H1 (cell line): ENCODE measurements around the gene MUS81. TPM values are rescaled to one million over a fixed set of nuclear protein-coding genes. Genes with fewer than 3 reads are reported as not detected.

ENCODE experiments used
- CTCF ChIA-PET: fragments of 300-600 bp; sonication (Branson Sonifier 250); formaldehyde crosslinking; loops from one replicate; lab custom pipeline; 2021; ENCODE audit not compliant: partially characterized antibody; lab: Charles Lee
- POLR2A ChIA-PET: fragments of 300-600 bp; sonication (Branson Sonifier 250); formaldehyde crosslinking; loops from one replicate; lab custom pipeline; 2021; ENCODE audit warnings: inconsistent platforms; ENCODE audit not compliant: partially characterized antibody; lab: Charles Lee
- DNase-seq, 2 experiments: peaks; one replicate each; pipeline versions ENCODE4 v3.0.0 to v3.0.0-alpha.2; 2010 to 2022; ENCODE audit warnings: low spot score in 2 of 2, low read depth in 1 of 2, mixed read lengths in 1 of 2
- FAIRE-seq: peaks from 2 replicates; lab custom pipeline; 2011; peaks lifted over from hg19 to GRCh38; lab: Jason Lieb, UNC
- H2AFZ ChIP-seq: 2 replicates; pipeline ENCODE4 v1.8.1; 2012; ENCODE audit warnings: low read length, inconsistent platforms
- H2AK5ac ChIP-seq: 2 replicates; pipeline ENCODE4 v1.6.1; 2013; ENCODE audit warnings: low read depth, low read length
- H2BK120ac ChIP-seq: replicated peaks from 2 replicates; pipeline ENCODE3; 2013; ENCODE audit warnings: low read depth, low read length, inconsistent platforms
- H2BK12ac ChIP-seq: 2 replicates; pipeline ENCODE4 v1.6.1; 2013; ENCODE audit warnings: low read depth, low read length
- H2BK15ac ChIP-seq: 2 replicates; pipeline ENCODE4 v1.6.1; 2013; ENCODE audit warnings: low read length
- H2BK20ac ChIP-seq: 2 replicates; pipeline ENCODE4 v1.6.1; 2013; ENCODE audit warnings: low read length
- H2BK5ac ChIP-seq: 2 replicates; pipeline ENCODE4 v1.6.1; 2013; ENCODE audit warnings: low read depth, low read length
- H3K14ac ChIP-seq: 2 replicates; pipeline ENCODE4 v1.6.1; 2013; ENCODE audit warnings: inconsistent platforms; ENCODE audit not compliant: insufficient read length
- H3K18ac ChIP-seq: 2 replicates; pipeline ENCODE4 v1.6.1; 2013; ENCODE audit warnings: low read length; ENCODE audit errors: extremely low read depth
- H3K23ac ChIP-seq: 2 replicates; pipeline ENCODE4 v1.6.1; 2013; ENCODE audit warnings: inconsistent platforms; ENCODE audit not compliant: insufficient read length
- H3K23me2 ChIP-seq: 2 replicates; pipeline ENCODE4 v1.6.1; 2013; ENCODE audit warnings: low read depth, low read length
- H3K27ac ChIP-seq: 2 replicates; pipeline ENCODE4 v1.6.1; 2011; ENCODE audit warnings: low read depth, low read length, inconsistent platforms
- H3K27me3 ChIP-seq, 4 experiments: replicated peaks in 1 of 4; 1 replicate in 1 of 4; 2 replicates in 3 of 4; pipeline versions ENCODE4 v1.6.1 to v1.8.1; 2011 to 2013; ENCODE audit warnings: low read length in 3 of 4, mild to moderate bottlenecking in 3 of 4, inconsistent platforms in 2 of 4, mixed read lengths in 2 of 4, moderate library complexity in 1 of 4; ENCODE audit not compliant: control insufficient read depth in 3 of 4, insufficient read depth in 3 of 4; ENCODE audit errors: extremely low read depth in 1 of 4
- H3K36me3 ChIP-seq, 4 experiments: 2 replicates each; pipeline versions ENCODE4 v1.6.1 to v1.8.1; 2011 to 2013; ENCODE audit warnings: mild to moderate bottlenecking in 4 of 4, low read length in 3 of 4, moderate library complexity in 2 of 4, control low read depth in 1 of 4, inconsistent platforms in 1 of 4; ENCODE audit not compliant: insufficient read depth in 4 of 4, control insufficient read depth in 2 of 4
- H3K4ac ChIP-seq: replicated peaks from 2 replicates; pipeline ENCODE3; 2013; ENCODE audit warnings: low read length, low read depth, mixed read lengths, inconsistent platforms; ENCODE audit not compliant: insufficient read length
- H3K4me1 ChIP-seq, 4 experiments: replicated peaks in 1 of 4; 1 replicate in 1 of 4; 2 replicates in 3 of 4; pipeline versions ENCODE4 v1.6.1 to v1.8.1; 2011 to 2013; ENCODE audit warnings: low read length in 3 of 4, inconsistent platforms in 2 of 4, mixed read lengths in 1 of 4; ENCODE audit not compliant: insufficient read depth in 4 of 4, control insufficient read depth in 3 of 4
- H3K4me2 ChIP-seq, 2 experiments: 2 replicates each; pipeline versions ENCODE4 v1.6.1 to v1.8.1; 2011 to 2013; ENCODE audit warnings: low read depth in 2 of 2, low read length in 2 of 2, control low read depth in 1 of 2, inconsistent platforms in 1 of 2, mild to moderate bottlenecking in 1 of 2; ENCODE audit not compliant: insufficient read depth in 1 of 2
- H3K4me3 ChIP-seq, 4 experiments: fragments of 200-600, 300-600 bp in 1 of 4; sonication (generic), shearing (Covaris generic), sonication (Bioruptor Twin) in 1 of 4; 2 replicates each; pipeline versions ENCODE4 v1.5.1 to v1.8.1; 2011 to 2016; ENCODE audit warnings: low read length in 4 of 4, low read depth in 3 of 4, control low read depth in 2 of 4, inconsistent platforms in 2 of 4, mild to moderate bottlenecking in 2 of 4, mixed read lengths in 1 of 4, moderate library complexity in 1 of 4; ENCODE audit not compliant: insufficient read depth in 2 of 4; ENCODE audit errors: extremely low read depth in 1 of 4
- H3K56ac ChIP-seq: replicated peaks from 2 replicates; pipeline ENCODE3; 2013; ENCODE audit warnings: low read depth, mild to moderate bottlenecking, mixed read lengths, low read length, inconsistent platforms; ENCODE audit not compliant: insufficient read length
- H3K79me1 ChIP-seq: 2 replicates; pipeline ENCODE4 v1.6.1; 2013; ENCODE audit warnings: low read depth, low read length, control low read depth
- H3K79me2 ChIP-seq, 2 experiments: 2 replicates each; pipeline versions ENCODE4 v1.6.1 to v1.8.1; 2012 to 2013; ENCODE audit warnings: low read length in 2 of 2, mild to moderate bottlenecking in 2 of 2, inconsistent platforms in 1 of 2; ENCODE audit not compliant: insufficient read depth in 2 of 2, control insufficient read depth in 1 of 2
- H3K9ac ChIP-seq, 4 experiments: replicated peaks in 1 of 4; 1 replicate in 1 of 4; 2 replicates in 3 of 4; pipeline versions ENCODE4 v1.6.1 to v1.8.1; 2011 to 2013; ENCODE audit warnings: low read depth in 3 of 4, low read length in 3 of 4, control low read depth in 2 of 4, mild to moderate bottlenecking in 2 of 4, moderate library complexity in 2 of 4, inconsistent platforms in 1 of 4; ENCODE audit errors: extremely low read depth in 1 of 4
- H3K9me3 ChIP-seq, 2 experiments: 2 replicates each; pipeline versions ENCODE4 v1.6.1 to v1.8.1; 2012 to 2013; ENCODE audit warnings: mild to moderate bottlenecking in 2 of 2, moderate library complexity in 2 of 2, control low read depth in 1 of 2, inconsistent platforms in 1 of 2, low read depth in 1 of 2, low read length in 1 of 2, mixed read lengths in 1 of 2; ENCODE audit not compliant: insufficient read depth in 2 of 2
- H4K20me1 ChIP-seq, 2 experiments: replicated peaks in 1 of 2; 2 replicates each; pipeline versions ENCODE3 to v1.8.1; 2011 to 2013; ENCODE audit warnings: inconsistent platforms in 2 of 2, low read length in 2 of 2, mild to moderate bottlenecking in 1 of 2; ENCODE audit not compliant: insufficient read depth in 2 of 2, control insufficient read depth in 1 of 2
- H4K5ac ChIP-seq: 2 replicates; pipeline ENCODE4 v1.6.1; 2013; ENCODE audit warnings: low read length, low read depth, mixed read lengths, inconsistent platforms; ENCODE audit not compliant: insufficient read length
- H4K8ac ChIP-seq: 2 replicates; pipeline ENCODE4 v1.8.0; 2013; ENCODE audit warnings: mild to moderate bottlenecking, moderate library complexity, low read length, inconsistent platforms; ENCODE audit not compliant: insufficient read depth; ENCODE audit errors: extremely low read depth
- H4K91ac ChIP-seq: replicated peaks from 2 replicates; pipeline ENCODE3; 2013; ENCODE audit warnings: low read length, mixed read lengths, inconsistent platforms; ENCODE audit not compliant: insufficient read length
- RAD21 ChIP-seq, 2 experiments: IDR thresholded peaks in 1 of 2; conservative IDR thresholded peaks in 1 of 2; 2 replicates each; pipeline ENCODE4 v1.6.1; 2011; ENCODE audit warnings: low read depth in 2 of 2, low read length in 2 of 2, improper control_type of control experiment in 1 of 2, inconsistent platforms in 1 of 2, mild to moderate bottlenecking in 1 of 2, moderate library complexity in 1 of 2
- RBBP5 ChIP-seq: IDR thresholded peaks from 2 replicates; pipeline ENCODE4 v1.7.1; 2012; ENCODE audit warnings: low read depth, mild to moderate bottlenecking, inconsistent platforms, low read length, moderate library complexity, borderline replicate concordance
- WGBS, 2 experiments: shearing (Covaris generic) in 1 of 2; methylation state at CpG; one replicate each; pipeline versions ENCODE4 v1.1.6 to v1.1.7; 2013 to 2015; ENCODE audit warnings: low lambda C conversion rate in 2 of 2, mixed read lengths in 2 of 2, inconsistent platforms in 1 of 2, low coverage in 1 of 2, missing lambda C conversion rate in 1 of 2; ENCODE audit not compliant: insufficient replicate concordance in 2 of 2, insufficient coverage in 1 of 2, insufficient read length in 1 of 2; ENCODE audit errors: extremely low coverage in 1 of 2, missing lambda C conversion rate in 1 of 2; 5-methylcytosine and 5-hydroxymethylcytosine counted together
- polyA plus RNA-seq, 7 experiments: library from polyadenylated mRNA; depleted of rRNA in 3 of 7; stranded (reverse) in 5 of 7; unstranded in 2 of 7; fragments of >200 nt in 5 of 7; fragments of 200-250 nt in 2 of 7; gene quantifications; 1 replicate in 5 of 7; 2 replicates in 1 of 7; 4 replicates in 1 of 7; pipeline versions ENCODE4 v1.2.1 to v1.2.3, GENCODE V29; 2011 to 2013; ENCODE audit warnings: missing spikeins in 2 of 7, mixed read lengths in 2 of 7
- total RNA-seq: library from RNA; stranded (reverse); fragmentation: NEBNext Ultra II Directional; extraction: Animal tissue kit (Norgen Biotek cat#: 25700); gene quantifications from 2 replicates; pipeline ENCODE4 v1.2.1, GENCODE V29; 2021
- TF ChIP-seq, protein P1 (sequence below), 3 experiments: IDR thresholded peaks; 1 replicate in 2 of 3; 2 replicates in 1 of 3; pipeline versions ENCODE4 v1.5.1 to v1.6.1; 2011; ENCODE audit warnings: low read length in 3 of 3, mild to moderate bottlenecking in 3 of 3, inconsistent platforms in 2 of 3, low read depth in 1 of 3, moderate library complexity in 1 of 3; ENCODE audit not compliant: insufficient read depth in 1 of 3; ENCODE audit errors: control extremely low read depth in 1 of 3

The MUS81 gene
- total and polyA plus RNA-seq, 2 of the 8 experiments (the other 6 are each of a cell fraction or from before 2014, with no cell fraction given), result 30.2 to 31.5 TPM

DNA sequence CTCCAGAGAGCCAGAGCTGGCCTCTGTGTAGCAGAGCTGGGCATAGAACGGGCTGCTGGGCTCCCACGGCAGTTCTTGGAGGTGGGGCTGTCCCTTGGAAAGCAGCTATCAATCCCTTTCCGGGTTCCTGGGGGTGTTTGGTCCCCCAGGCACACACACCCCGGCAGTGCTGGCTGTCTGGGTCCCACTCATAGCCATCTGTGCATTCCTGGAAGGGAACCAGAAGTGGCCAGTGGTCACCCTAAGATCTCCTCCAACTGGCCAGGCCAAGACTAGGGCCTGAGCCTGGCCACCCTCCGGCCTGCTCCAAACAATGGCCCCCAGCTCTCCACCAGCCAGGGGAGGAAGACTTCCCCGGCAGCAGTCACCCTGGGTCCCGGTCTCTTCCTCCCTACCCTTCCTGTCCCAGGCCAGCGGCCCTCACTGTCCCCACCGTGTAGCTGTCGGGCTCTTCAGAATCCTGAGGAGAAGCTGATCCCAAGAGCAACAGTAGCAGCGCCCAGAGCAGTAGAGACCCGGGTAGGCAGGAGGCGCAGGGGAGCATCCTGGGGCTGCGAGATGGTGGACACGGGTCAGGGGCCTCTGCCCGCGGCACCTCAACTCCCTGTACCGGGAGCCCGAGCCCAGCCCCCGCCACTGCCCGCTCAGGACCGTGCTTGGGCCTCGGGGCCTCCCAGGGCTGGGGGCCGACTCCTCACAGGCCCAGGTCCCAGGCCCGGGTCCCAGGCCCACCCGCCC lies 11.7 kb downstream of the MUS81 start:
- peak overlapping the region in 3 of 4 experiments; percentile 26 to 77 (median 49); a peak in 6 of 8 replicates for H3K4me3 ChIP-seq
- no peak overlapping the region for H2BK15ac ChIP-seq
- peaks cover 0 to 10% (median 3%) of the 10 kb centered on the region in 4 experiments; a peak in 5 of 7 replicates for H3K4me1 ChIP-seq
- no peak overlapping the region for H2BK12ac ChIP-seq
- peak overlapping the region; percentile 40; the same call in 1 of the 2 replicates for H2AK5ac ChIP-seq
- no peak overlapping the region for H2BK20ac ChIP-seq
- no peak overlapping the region for H3K14ac ChIP-seq
- H3K9ac ChIP-seq, result no peak overlapping the region
- peak overlapping the region; percentile 83 to 84 for H3K4me2 ChIP-seq
- H3K18ac ChIP-seq, result no peak overlapping the region
- CTCF ChIA-PET, result interaction anchor here (0.6 to 8.9 kb wide), 19 partner anchors 8 to 190 kb away, joined by 3 to 210 read pairs (median 3); partner anchors contain the start of genes CCDC85B, CFL1, CTSW and FIBP
- no peaks in the 10 kb centered on the region for H3K9me3 ChIP-seq
- no peak overlapping the region for H4K5ac ChIP-seq
- no peak for FAIRE-seq
- no peak overlapping the region for H3K4ac ChIP-seq
- 54% methylated on average over 15 of the region's 26 CpGs; no CpG with 5 or more reads in 1 of the 2 experiments for WGBS, 2 experiments
- no peak overlapping the region; the same call in 1 of the 2 replicates for H2AFZ ChIP-seq
- peaks cover 9% of the 10 kb centered on the region; the same call in 1 of the 2 replicates for H3K23me2 ChIP-seq
- H3K23ac ChIP-seq, result no peak overlapping the region
- H3K27me3 ChIP-seq, result peaks cover 0 to 35% (median 15%) of the 10 kb centered on the region in 4 experiments; a peak in 4 of 7 replicates
- peak overlapping the region; percentile 65 for H4K91ac ChIP-seq
- H3K36me3 ChIP-seq, result no peaks in the 10 kb centered on the region
- no peak overlapping the region for H2BK120ac ChIP-seq
- H4K20me1 ChIP-seq, result peaks cover 0 to 2% of the 10 kb centered on the region in 2 experiments
- no peak overlapping the region for H3K56ac ChIP-seq
- H4K8ac ChIP-seq, result 0 out of 2 replicates have a peak overlapping the region, but pooled peaks have one; percentile 11
- no peak overlapping the region for H3K27ac ChIP-seq
- POLR2A ChIA-PET, result interaction anchor here (0.8 to 39.7 kb wide), 4 partner anchors 3 to 46 kb away, joined by 3 to 1071 read pairs (median 538); partner anchors contain the start of genes CCDC85B, CFL1, CTSW and EFEMP2
- 0 out of 4 replicates have a peak, but pooled peaks of 1 of the 2 experiments have one; percentile 3 for TF ChIP-seq RAD21 (IDR thresholded peaks at IDR 0.05 in 1 of 2, conservative IDR thresholded peaks at IDR 0.05 in 1 of 2; ENCODE audit: low read depth in 2 of 2, low read length in 2 of 2)
- no peak for TF ChIP-seq RBBP5
- TF ChIP-seq, protein P1, sequence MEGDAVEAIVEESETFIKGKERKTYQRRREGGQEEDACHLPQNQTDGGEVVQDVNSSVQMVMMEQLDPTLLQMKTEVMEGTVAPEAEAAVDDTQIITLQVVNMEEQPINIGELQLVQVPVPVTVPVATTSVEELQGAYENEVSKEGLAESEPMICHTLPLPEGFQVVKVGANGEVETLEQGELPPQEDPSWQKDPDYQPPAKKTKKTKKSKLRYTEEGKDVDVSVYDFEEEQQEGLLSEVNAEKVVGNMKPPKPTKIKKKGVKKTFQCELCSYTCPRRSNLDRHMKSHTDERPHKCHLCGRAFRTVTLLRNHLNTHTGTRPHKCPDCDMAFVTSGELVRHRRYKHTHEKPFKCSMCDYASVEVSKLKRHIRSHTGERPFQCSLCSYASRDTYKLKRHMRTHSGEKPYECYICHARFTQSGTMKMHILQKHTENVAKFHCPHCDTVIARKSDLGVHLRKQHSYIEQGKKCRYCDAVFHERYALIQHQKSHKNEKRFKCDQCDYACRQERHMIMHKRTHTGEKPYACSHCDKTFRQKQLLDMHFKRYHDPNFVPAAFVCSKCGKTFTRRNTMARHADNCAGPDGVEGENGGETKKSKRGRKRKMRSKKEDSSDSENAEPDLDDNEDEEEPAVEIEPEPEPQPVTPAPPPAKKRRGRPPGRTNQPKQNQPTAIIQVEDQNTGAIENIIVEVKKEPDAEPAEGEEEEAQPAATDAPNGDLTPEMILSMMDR (IDR thresholded peaks at IDR 0.05; ENCODE audit: control extremely low read depth in 1 of 3, insufficient read depth in 1 of 3, low read depth in 1 of 3, low read length in 3 of 3), result peak in 2 of 3 experiments; percentile 13; a peak in 2 of 4 replicates
- H3K79me2 ChIP-seq, result no peaks in the 10 kb centered on the region
- H2BK5ac ChIP-seq, result no peak overlapping the region
- no peaks in the 10 kb centered on the region; the same call in 1 of the 2 replicates for H3K79me1 ChIP-seq
- peak in 1 of 2 experiments; percentile 70 for DNase-seq
